ENCODE measurements around the gene WDR1. TPM values are rescaled to one million over a fixed set of nuclear protein-coding genes. Genes with fewer than 3 reads are reported as not detected.

The WDR1 gene
- total RNA-seq, 1 experiment from 2014 or later: 367 TPM

DNA sequence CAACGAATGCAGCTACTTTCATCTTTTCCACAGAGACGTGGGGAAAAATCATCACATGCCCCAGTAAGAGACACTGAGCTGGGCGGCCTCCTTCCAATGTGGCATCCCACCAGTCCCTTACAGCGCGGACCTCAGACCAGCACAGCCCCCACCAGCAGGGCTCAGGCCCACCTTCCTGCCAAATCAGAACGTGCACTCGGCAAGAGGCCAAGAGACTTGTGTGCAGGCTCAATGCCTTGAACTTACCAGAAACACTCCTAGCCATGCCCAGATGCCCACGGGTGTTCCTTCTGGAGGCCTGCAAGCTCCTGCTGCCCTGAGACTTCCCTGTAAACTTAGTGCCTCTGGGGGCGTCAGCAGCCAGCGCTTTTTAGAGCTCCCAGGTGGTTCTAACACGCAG is 31.2 kb downstream of the WDR1 start:
- Histone ChIP-seq H3K27me3 (ENCODE audit: insufficient read depth, low read length) (no peaks in the 10 kb centered on the region), H2BK120ac (ENCODE audit: low read depth, low read length, poor library complexity, severe bottlenecking) (no peak overlapping the region), H2AK5ac (ENCODE audit: insufficient read length, low read length) (no peak overlapping the region), H2BK12ac (ENCODE audit: insufficient read length, low read depth, low read length) (no peak overlapping the region), H3K9me3 (ENCODE audit: control insufficient read depth, low read depth, low read length) (no peaks in the 10 kb centered on the region), H2AFZ (ENCODE audit: low read length) (no peak overlapping the region), H3K9ac (ENCODE audit: extremely low read depth, insufficient read length, low read length) (no peak overlapping the region), H4K20me1 (ENCODE audit: control insufficient read depth, insufficient read depth, insufficient read length) (no peaks in the 10 kb centered on the region), H2BK15ac (ENCODE audit: low read depth, low read length) (no peak overlapping the region), H3K27ac (ENCODE audit: insufficient read length, low read depth, low read length) (no peak overlapping the region), H4K91ac (ENCODE audit: insufficient read length, low read depth, low read length) (no peak overlapping the region), H3K4ac (ENCODE audit: low read depth, low read length) (no peak overlapping the region), H3K79me1 (ENCODE audit: insufficient read depth, low read depth, low read length, poor library complexity, severe bottlenecking) (no peaks in the 10 kb centered on the region), H3K4me1 (ENCODE audit: insufficient read depth, low read length) (no peaks in the 10 kb centered on the region), H3K56ac (ENCODE audit: insufficient read length, low read depth, low read length) (no peak overlapping the region), H3K14ac (ENCODE audit: insufficient read depth, low read length) (no peak overlapping the region), H3K23ac (ENCODE audit: insufficient read length, low read depth, low read length) (no peak overlapping the region), H3K4me2 (ENCODE audit: insufficient read depth, insufficient read length, low read length) (no peak overlapping the region), H3T11ph (ENCODE audit: low read length) (no peak overlapping the region), H2BK20ac (ENCODE audit: low read depth, low read length, poor library complexity, severe bottlenecking) (no peak overlapping the region), H2BK5ac (ENCODE audit: insufficient read length, low read length) (no peak overlapping the region), H3K18ac (ENCODE audit: insufficient read length, low read depth, low read length) (no peak overlapping the region), H4K8ac (replicated peaks; ENCODE audit: insufficient read length, low read depth, low read length) (no peak overlapping the region), H3K79me2 (ENCODE audit: insufficient read depth, low read length) (no peaks in the 10 kb centered on the region; the same call in 1 of the 2 replicates), H4K5ac (ENCODE audit: insufficient read length, low read depth, low read length) (no peak overlapping the region), H3K23me2 (ENCODE audit: insufficient read length, low read depth, low read length, poor library complexity, severe bottlenecking) (peaks cover 3% of the 10 kb centered on the region)
- WGBS (ENCODE audit: extremely low coverage, insufficient read length, low lambda C conversion rate): no CpG with 5 or more reads among the region's 11 CpGs
- no peaks in the 10 kb centered on the region for H3K9me3 Mint-ChIP-seq
- H3K27me3 Mint-ChIP-seq (ENCODE audit: low read depth): no peaks in the 10 kb centered on the region
- TF ChIP-seq, protein P1, sequence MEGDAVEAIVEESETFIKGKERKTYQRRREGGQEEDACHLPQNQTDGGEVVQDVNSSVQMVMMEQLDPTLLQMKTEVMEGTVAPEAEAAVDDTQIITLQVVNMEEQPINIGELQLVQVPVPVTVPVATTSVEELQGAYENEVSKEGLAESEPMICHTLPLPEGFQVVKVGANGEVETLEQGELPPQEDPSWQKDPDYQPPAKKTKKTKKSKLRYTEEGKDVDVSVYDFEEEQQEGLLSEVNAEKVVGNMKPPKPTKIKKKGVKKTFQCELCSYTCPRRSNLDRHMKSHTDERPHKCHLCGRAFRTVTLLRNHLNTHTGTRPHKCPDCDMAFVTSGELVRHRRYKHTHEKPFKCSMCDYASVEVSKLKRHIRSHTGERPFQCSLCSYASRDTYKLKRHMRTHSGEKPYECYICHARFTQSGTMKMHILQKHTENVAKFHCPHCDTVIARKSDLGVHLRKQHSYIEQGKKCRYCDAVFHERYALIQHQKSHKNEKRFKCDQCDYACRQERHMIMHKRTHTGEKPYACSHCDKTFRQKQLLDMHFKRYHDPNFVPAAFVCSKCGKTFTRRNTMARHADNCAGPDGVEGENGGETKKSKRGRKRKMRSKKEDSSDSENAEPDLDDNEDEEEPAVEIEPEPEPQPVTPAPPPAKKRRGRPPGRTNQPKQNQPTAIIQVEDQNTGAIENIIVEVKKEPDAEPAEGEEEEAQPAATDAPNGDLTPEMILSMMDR (conservative IDR thresholded peaks at IDR 0.05): no peak
- H3K4me1 Mint-ChIP-seq: no peaks in the 10 kb centered on the region
- no peak for DNase-seq
- H3K36me3 Mint-ChIP-seq (ENCODE audit: insufficient read depth in 1 of 3, low read depth in 3 of 3): peaks cover 46 to 100% (median 97%) of the 10 kb centered on the region in 3 experiments
- H3K27ac Mint-ChIP-seq: peak overlapping the region in 1 of 3 experiments; percentile 57; a peak in 2 of 7 replicates
- H3K4me3 Mint-ChIP-seq: no peak overlapping the region

All from H9 (cell line).